ENCODE results near the gene CSTB.

The CSTB gene

DNA sequence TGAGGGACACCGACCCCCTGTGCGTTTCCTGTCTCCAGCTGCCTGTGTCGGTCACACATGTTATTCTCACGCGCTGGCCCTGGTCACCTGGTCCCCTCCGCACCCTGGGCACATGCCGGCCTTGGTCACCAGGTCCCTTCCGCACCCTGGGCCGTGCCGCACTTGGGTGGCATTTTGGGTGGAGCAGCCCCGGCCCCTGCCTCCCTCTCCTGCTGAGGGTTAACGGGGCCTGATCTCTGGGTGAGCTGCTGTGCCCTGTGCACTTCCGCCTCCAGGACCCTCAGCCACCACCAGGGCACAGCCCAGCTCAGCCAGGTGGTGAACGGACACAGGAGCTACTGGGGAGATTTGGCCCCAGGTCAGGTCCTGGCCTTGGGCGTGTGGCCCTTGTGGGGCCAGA, 39.9 kb upstream of the CSTB start:
- Histone ChIP-seq H3K36me3 (ENCODE audit: control insufficient read depth, insufficient read depth, low read length) (no peaks in the 10 kb centered on the region), H3K4me1 (ENCODE audit: control insufficient read depth, insufficient read depth, low read length) (peaks cover 5% of the 10 kb centered on the region), H3K4me3 (ENCODE audit: low read depth, low read length) (no peak overlapping the region), H3K9ac (ENCODE audit: low read depth, low read length) (no peak overlapping the region), H3K9me3 (ENCODE audit: control insufficient read depth, insufficient read depth, low read length) (no peaks in the 10 kb centered on the region), H3K27me3 (ENCODE audit: control insufficient read depth, insufficient read depth, low read length) (no peaks in the 10 kb centered on the region)

DNA sequence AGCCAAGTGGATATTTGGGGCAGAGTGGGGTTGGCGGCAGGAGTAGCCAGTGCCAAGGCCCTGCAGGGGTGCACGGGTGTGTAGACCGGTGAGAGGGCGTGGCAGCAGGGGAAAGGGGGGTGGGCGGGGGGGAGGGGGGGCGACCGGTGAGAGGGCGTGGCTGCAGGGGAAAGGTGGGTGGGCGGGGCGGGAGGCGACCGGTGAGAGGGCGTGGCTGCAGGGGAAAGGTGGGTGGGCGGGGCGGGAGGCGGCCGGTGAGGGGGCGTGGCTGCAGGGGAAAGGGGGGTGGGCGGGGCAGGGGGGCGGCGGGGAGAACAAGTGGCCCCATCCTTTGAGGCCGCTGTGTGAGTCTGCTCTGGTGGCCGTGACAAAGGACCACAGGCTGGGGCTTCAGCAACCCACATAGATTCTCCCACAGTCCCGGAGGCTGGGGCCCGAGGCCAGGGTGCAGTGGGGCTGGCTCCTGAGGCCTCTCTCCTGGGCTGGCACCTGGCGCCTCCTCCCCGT, 39.1 kb upstream of the CSTB start:
- Histone ChIP-seq H3K4me3 (ENCODE audit: low read depth, low read length) (peak overlapping the region; percentile 52), H3K9ac (ENCODE audit: low read depth, low read length) (peak overlapping the region; percentile 19), H3K4me1 (ENCODE audit: control insufficient read depth, insufficient read depth, low read length) (peaks cover 5% of the 10 kb centered on the region), H3K36me3 (ENCODE audit: control insufficient read depth, insufficient read depth, low read length) (no peaks in the 10 kb centered on the region), H3K9me3 (ENCODE audit: control insufficient read depth, insufficient read depth, low read length) (no peaks in the 10 kb centered on the region), H3K27me3 (ENCODE audit: control insufficient read depth, insufficient read depth, low read length) (no peaks in the 10 kb centered on the region)

DNA sequence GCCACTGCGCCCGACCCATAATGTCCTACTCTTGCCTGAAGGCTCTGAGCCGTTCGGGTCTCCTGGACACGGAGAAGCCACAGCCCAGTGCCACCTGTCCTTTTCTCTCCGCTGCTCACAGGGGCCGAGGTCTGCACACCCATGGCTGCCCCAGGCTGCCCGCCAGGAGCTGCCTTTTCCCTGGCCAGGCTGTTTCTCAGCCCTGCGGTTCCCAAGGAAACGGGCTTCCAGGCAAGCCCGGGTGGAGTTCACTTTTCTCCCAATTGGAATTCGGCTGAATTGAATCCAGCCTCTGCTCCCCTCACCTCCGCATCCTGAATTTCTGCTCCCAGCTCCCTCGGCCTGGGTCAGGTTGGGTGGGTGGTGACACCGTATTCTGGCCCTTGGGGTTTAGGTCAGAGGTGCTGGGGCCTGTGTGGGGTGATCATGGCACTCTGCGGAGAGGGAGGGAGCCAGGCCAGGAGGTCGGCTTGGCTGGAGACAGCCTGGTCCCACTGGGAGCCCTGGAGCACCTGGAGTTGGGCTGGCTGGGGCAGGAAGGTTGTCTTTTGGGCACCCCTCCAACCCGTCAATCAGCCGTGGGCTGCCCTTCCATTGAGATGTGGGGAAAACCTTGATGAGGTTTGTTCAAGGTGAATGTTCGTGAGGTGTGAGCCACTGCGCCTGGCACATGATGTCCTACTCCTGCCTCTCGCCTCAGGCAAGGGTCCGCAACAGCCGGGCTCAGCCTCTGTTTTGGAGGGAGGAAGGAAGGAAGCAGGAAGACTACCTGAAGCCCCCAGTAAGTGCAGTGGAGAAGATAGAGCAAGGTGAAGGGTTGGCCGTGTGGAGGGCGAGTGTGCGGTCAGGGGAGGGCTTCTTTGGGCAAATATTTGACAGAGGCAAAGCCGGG, 38.4 kb upstream of the CSTB start:
- peak overlapping the region; percentile 52 for H3K4me3 ChIP-seq (ENCODE audit: low read depth, low read length)
- no peaks in the 10 kb centered on the region for H3K27me3 ChIP-seq (ENCODE audit: control insufficient read depth, insufficient read depth, low read length)
- H3K9me3 ChIP-seq (ENCODE audit: control insufficient read depth, insufficient read depth, low read length): no peaks in the 10 kb centered on the region
- peak overlapping the region; percentile 19 for H3K9ac ChIP-seq (ENCODE audit: low read depth, low read length)
- H3K4me1 ChIP-seq (ENCODE audit: control insufficient read depth, insufficient read depth, low read length): peaks cover 5% of the 10 kb centered on the region
- no peaks in the 10 kb centered on the region for H3K36me3 ChIP-seq (ENCODE audit: control insufficient read depth, insufficient read depth, low read length)

DNA sequence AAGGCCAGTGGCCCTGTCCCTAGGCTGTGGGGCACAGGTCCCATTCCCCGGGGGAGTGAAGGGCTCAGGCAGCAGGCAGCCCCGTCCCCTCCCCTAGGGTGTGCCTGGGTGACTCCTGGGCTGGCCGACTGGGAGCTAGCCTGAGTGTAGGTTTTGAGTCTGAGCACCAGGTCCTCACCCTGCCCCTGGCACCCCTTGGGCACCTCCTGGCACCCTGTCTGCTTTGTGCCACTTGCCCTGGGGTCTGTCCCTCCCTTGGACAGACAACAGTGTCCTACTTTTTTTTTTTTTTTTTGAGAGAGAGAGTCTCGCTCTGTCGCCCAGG, 37.5 kb upstream of the CSTB start:
- no peaks in the 10 kb centered on the region for H3K9me3 ChIP-seq (ENCODE audit: control insufficient read depth, insufficient read depth, low read length)
- H3K36me3 ChIP-seq (ENCODE audit: control insufficient read depth, insufficient read depth, low read length): no peaks in the 10 kb centered on the region
- H3K4me3 ChIP-seq (ENCODE audit: low read depth, low read length): no peak overlapping the region
- H3K9ac ChIP-seq (ENCODE audit: low read depth, low read length): no peak overlapping the region
- no peaks in the 10 kb centered on the region for H3K27me3 ChIP-seq (ENCODE audit: control insufficient read depth, insufficient read depth, low read length)
- H3K4me1 ChIP-seq (ENCODE audit: control insufficient read depth, insufficient read depth, low read length): peaks cover 5% of the 10 kb centered on the region

DNA sequence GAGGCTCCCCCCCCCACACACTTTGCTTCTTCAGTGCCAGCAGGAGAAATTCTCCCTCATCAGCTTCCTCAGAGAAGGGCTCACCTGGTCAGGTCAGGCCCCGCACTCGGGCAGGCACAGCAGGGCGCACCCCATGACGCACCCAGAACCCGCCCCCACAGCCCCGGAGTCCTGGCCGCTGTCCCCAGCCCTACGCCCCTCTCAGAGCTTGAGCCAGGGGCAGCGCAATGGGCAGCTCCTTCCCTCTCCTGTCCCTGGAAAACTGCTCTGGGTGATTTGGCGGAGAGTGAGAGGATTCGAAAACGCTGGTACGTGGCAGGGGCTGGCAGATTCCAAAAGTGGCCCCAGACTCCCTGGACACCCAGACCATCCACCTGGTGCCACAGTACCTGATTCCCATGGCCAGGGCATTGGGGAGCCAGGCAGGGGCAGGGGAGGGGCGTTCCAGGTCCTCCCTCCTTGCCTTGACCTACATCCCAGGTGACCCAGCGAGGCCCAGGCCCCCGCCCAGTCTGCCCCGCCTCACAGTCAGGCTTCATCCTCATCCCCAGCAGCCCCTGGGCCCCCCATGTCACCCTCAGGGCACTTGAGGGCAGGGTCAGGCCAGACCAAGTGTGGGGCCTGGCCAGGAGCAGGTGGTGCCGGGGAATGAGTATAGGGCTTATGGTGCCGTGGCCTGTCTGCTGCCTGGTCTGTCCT, 37.0 kb upstream of the CSTB start:
- Histone ChIP-seq H3K4me3 (ENCODE audit: low read depth, low read length) (no peak overlapping the region), H3K9ac (ENCODE audit: low read depth, low read length) (no peak overlapping the region), H3K9me3 (ENCODE audit: control insufficient read depth, insufficient read depth, low read length) (no peaks in the 10 kb centered on the region), H3K27me3 (ENCODE audit: control insufficient read depth, insufficient read depth, low read length) (no peaks in the 10 kb centered on the region), H3K36me3 (ENCODE audit: control insufficient read depth, insufficient read depth, low read length) (no peaks in the 10 kb centered on the region), H3K4me1 (ENCODE audit: control insufficient read depth, insufficient read depth, low read length) (peaks cover 5% of the 10 kb centered on the region)

DNA sequence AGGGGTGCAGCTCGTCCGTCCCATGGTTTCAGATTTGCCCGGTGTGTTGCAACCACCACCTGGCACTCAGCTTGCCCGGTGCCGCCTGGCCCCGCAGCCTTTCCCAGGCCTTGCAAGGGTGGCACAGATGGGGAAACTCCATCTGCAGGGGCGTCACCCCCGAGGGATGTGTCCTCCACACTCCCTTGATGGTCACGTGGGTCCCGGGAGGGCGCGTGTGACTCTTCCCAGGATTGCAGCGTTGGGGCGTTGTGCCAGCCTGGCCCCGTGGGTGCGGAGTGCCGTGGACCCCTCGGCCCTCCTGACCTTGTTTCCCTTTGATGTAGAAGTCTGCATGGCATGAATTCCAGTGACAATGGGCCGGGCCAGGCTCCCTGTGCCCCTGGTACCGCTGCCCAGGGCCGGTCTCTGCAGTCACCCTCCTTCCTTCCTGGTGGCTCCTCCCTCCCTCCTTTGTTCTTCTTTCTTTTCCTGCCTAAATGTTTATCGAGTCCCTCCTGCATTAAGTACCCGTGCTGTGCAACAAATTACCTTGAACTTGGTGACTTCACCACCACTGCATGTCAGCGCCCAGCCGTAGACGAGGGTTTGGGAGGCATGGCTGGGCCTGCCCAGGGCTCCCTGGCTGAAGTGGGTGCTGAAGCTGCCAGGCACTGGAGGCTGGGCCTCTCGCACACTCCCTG, 36.2 kb upstream of the CSTB start:
- no peak overlapping the region for H3K4me3 ChIP-seq (ENCODE audit: low read depth, low read length)
- no peaks in the 10 kb centered on the region for H3K36me3 ChIP-seq (ENCODE audit: control insufficient read depth, insufficient read depth, low read length)
- H3K27me3 ChIP-seq (ENCODE audit: control insufficient read depth, insufficient read depth, low read length): no peaks in the 10 kb centered on the region
- H3K4me1 ChIP-seq (ENCODE audit: control insufficient read depth, insufficient read depth, low read length): peaks cover 5% of the 10 kb centered on the region
- H3K9me3 ChIP-seq (ENCODE audit: control insufficient read depth, insufficient read depth, low read length): no peaks in the 10 kb centered on the region
- H3K9ac ChIP-seq (ENCODE audit: low read depth, low read length): no peak overlapping the region

DNA sequence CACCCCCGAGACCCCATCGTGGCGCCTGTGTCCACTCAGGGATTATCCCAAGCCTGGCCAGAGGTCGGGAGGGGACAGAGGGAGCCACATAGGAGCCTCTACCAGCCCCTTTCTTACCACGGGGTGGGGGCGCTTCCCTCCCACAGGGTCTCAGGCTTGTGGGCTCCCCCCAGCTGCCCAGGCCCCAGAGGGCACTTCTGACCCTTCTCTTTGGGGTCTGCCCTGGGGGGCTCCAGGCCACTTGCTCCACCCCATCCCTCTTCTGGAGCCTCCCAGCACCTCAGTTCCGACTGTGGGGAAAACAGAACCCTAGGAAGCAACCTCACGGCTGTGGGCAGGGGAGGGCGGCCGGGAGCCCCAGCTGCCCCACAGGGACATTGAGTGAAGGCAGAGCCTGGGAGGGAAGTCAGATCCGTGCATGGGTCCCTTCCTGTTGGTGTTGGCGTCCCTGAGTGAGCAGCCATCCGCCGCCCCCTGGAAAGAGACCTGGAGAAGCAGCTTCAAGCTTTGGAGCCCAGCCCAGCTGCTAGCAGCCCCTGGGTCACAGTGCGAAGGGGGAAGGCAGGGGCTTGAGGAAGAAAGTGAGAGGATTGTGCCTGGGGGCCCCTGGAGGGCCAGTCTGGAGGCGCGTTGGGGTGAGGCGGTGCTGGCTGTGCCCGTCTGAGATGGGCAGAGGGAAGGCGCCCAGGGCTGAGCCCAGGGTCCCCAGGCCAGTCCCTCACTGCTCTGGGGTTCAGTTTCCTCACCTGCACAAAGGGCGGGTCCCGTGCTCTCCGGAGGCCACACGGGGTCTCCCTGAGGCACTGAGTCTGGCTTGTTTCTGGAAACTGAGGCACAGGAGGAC, 35.4 kb upstream of the CSTB start:
- no peaks in the 10 kb centered on the region for H3K27me3 ChIP-seq (ENCODE audit: control insufficient read depth, insufficient read depth, low read length)
- H3K36me3 ChIP-seq (ENCODE audit: control insufficient read depth, insufficient read depth, low read length): no peaks in the 10 kb centered on the region
- H3K4me3 ChIP-seq (ENCODE audit: low read depth, low read length): no peak overlapping the region
- H3K9ac ChIP-seq (ENCODE audit: low read depth, low read length): no peak overlapping the region
- H3K4me1 ChIP-seq (ENCODE audit: control insufficient read depth, insufficient read depth, low read length): peaks cover 5% of the 10 kb centered on the region
- H3K9me3 ChIP-seq (ENCODE audit: control insufficient read depth, insufficient read depth, low read length): no peaks in the 10 kb centered on the region

DNA sequence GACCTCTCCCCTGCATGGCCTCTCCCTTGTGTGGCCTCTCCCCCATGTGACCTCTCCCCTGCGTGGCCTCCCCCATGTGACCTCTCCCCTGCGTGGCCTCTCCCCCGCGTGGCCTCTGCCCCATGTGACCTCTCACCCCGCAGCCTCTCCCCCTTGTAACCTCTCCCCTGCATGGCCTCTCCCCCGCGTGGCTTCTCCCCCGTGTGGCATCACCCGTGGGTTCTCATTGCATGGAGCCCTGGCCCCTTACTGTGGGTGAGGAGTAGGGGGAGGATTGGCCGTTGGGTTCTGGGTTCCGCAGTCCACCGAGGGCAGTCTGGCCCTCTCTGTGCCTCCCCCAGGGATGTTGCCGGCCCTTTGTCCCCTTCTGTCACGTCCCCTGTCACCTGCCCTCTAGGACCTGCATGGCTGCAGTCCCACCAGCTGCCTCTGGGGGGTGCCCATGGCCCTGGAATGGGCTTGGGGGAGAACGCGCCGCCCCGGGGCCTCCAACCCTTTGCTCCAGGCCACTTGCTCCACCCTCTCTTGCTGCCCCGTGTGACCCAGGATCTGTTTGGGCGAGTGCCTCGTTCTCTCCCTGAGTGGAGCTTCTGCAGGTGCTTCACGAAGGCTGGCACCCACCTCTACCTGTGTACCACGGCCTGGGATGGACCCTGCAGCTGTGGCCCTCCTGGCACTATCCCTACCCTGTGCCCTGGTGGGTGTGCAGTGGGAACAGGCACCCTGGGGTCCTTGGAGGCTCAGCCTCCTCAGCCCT, 34.6 kb upstream of the CSTB start:
- H3K9ac ChIP-seq (ENCODE audit: low read depth, low read length): no peak overlapping the region
- no peaks in the 10 kb centered on the region for H3K36me3 ChIP-seq (ENCODE audit: control insufficient read depth, insufficient read depth, low read length)
- H3K4me3 ChIP-seq (ENCODE audit: low read depth, low read length): no peak overlapping the region
- H3K9me3 ChIP-seq (ENCODE audit: control insufficient read depth, insufficient read depth, low read length): no peaks in the 10 kb centered on the region
- peaks cover 5% of the 10 kb centered on the region for H3K4me1 ChIP-seq (ENCODE audit: control insufficient read depth, insufficient read depth, low read length)
- no peaks in the 10 kb centered on the region for H3K27me3 ChIP-seq (ENCODE audit: control insufficient read depth, insufficient read depth, low read length)

DNA sequence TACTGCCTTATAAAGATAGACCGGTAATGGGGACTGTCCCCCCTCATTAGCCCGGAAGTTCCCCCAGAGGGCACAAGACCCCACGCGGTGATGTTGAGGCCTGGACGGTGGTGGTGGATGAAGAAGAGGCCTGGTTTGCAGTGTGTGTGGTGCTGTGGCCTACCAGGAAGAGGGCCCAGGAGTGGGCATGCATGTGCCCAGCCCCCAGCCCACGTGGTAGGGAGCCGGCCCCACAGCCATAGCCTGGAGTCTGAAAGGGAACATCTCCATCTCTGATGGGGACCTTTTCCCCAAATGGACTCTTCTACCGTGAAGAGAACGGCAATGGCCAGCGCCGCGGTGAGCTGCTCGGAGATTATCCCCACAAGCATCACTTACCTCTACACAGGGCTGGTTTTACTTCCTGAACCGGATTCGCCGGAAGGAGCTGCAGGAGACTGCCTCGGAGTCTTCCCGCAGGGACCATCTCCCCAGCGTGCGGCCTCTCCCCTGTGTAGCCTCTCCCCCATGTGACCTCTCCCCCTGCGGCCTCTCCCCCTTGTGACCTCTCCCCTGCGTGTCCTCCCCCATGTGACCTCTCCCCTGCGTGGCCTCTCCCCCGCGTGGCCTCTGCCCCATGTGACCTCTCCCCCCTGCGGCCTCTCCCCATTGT, 33.9 kb upstream of the CSTB start:
- no peak overlapping the region for H3K9ac ChIP-seq (ENCODE audit: low read depth, low read length)
- no peaks in the 10 kb centered on the region for H3K9me3 ChIP-seq (ENCODE audit: control insufficient read depth, insufficient read depth, low read length)
- no peaks in the 10 kb centered on the region for H3K27me3 ChIP-seq (ENCODE audit: control insufficient read depth, insufficient read depth, low read length)
- no peak overlapping the region for H3K4me3 ChIP-seq (ENCODE audit: low read depth, low read length)
- H3K4me1 ChIP-seq (ENCODE audit: control insufficient read depth, insufficient read depth, low read length): peaks cover 5% of the 10 kb centered on the region
- no peaks in the 10 kb centered on the region for H3K36me3 ChIP-seq (ENCODE audit: control insufficient read depth, insufficient read depth, low read length)

DNA sequence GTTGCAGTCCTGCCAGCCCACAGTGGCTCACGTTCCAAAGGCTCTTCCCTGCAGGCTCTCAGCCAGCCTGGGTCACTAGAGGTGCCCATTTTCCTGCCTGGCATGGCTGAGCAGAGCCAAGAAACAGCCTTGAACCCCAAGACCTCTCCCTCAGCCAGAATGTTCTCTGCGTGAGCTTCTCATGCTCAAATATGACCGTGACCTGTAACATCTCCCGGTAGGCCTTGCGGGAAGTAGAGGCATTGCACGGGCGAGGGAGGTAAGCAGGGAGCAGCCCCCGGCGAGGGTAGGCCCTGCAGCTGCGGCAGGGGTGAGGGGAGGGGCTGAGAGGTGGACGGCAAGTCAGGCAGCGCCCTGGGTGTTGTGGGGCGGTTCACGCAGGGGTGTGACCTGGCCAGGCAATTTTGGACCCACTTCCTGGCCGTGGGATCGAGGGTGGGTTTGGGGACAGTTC, 33.3 kb upstream of the CSTB start:
- Histone ChIP-seq H3K27me3 (ENCODE audit: control insufficient read depth, insufficient read depth, low read length) (no peaks in the 10 kb centered on the region), H3K4me1 (ENCODE audit: control insufficient read depth, insufficient read depth, low read length) (peaks cover 2% of the 10 kb centered on the region), H3K9ac (ENCODE audit: low read depth, low read length) (no peak overlapping the region), H3K9me3 (ENCODE audit: control insufficient read depth, insufficient read depth, low read length) (no peaks in the 10 kb centered on the region), H3K4me3 (ENCODE audit: low read depth, low read length) (no peak overlapping the region), H3K36me3 (ENCODE audit: control insufficient read depth, insufficient read depth, low read length) (peaks cover 4% of the 10 kb centered on the region)
